ENCODE measurements around the gene LRCH3.

The LRCH3 gene

GRCh38 chr3:197791113-197791891 lies at the start of gene LRCH3:
Gene LRCH3 (plus strand): TSS chr3:197791254. CDS start chr3:197791279, 25 bp downstream.
- DNase-seq (ENCODE audit: low read depth, low spot score) = peak; percentile 63

DNA sequence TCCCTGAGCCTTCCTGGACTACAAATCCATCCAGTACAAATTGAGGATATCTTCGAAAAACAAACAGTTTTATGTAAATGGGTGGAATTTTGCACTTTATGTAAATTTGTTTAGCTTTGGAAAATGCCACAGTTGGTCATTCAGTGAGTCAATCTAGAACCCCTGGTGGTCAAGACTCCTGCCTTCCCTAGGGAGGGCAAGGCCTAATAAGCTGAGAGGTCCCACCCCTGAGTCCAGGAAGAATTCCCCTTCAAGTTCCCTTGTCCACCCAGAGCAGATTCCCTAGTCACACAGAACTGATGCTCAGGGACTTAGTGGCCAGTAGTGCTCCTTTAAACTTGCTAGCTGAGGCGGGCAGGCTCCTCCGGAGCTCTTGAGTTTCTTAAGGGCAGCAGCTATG lies 48.3 kb upstream of the LRCH3 start:
- no peak for DNase-seq (ENCODE audit: low read depth, low spot score)

GRCh38 chr3:197746209-197746608 lies 44.8 kb upstream of the LRCH3 start:
- DNase-seq (ENCODE audit: low read depth, low spot score) = no peak

GRCh38 chr3:197746801-197747237 lies 44.2 kb upstream of the LRCH3 start:
- DNase-seq (ENCODE audit: low read depth, low spot score) = no peak

- DNase-seq (ENCODE audit: low read depth, low spot score) = no peak
Measured at GRCh38 chr3:197748597-197749314, 42.3 kb upstream of the LRCH3 start.

DNA sequence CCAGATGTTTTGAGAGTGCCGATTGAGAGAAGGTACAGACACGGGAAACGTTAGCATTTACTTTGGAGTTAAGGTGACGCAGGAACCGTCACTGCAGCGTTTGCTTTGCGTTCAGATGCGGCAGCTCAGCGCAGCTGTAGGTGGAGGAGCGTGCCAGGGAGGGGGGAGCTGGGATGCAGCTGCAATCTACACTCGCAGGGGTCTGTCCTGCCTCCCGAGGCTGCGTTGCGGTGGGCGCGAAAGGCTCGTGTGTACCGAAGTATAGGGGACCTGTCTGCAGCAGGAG lies 41.8 kb upstream of the LRCH3 start:
- DNase-seq (ENCODE audit: low read depth, low spot score) = peak; percentile 32

- DNase-seq (ENCODE audit: low read depth, low spot score) = peak; percentile 54
Measured at GRCh38 chr3:197749601-197750395, 41.3 kb upstream of the LRCH3 start, which contains the start of gene FYTTD1. Gene FYTTD1 (plus strand): TSS chr3:197749883. CDS start chr3:197749972, 89 bp downstream.

- no peak for DNase-seq (ENCODE audit: low read depth, low spot score)
Measured at GRCh38 chr3:197750396-197750831, 40.6 kb upstream of the LRCH3 start.

DNA sequence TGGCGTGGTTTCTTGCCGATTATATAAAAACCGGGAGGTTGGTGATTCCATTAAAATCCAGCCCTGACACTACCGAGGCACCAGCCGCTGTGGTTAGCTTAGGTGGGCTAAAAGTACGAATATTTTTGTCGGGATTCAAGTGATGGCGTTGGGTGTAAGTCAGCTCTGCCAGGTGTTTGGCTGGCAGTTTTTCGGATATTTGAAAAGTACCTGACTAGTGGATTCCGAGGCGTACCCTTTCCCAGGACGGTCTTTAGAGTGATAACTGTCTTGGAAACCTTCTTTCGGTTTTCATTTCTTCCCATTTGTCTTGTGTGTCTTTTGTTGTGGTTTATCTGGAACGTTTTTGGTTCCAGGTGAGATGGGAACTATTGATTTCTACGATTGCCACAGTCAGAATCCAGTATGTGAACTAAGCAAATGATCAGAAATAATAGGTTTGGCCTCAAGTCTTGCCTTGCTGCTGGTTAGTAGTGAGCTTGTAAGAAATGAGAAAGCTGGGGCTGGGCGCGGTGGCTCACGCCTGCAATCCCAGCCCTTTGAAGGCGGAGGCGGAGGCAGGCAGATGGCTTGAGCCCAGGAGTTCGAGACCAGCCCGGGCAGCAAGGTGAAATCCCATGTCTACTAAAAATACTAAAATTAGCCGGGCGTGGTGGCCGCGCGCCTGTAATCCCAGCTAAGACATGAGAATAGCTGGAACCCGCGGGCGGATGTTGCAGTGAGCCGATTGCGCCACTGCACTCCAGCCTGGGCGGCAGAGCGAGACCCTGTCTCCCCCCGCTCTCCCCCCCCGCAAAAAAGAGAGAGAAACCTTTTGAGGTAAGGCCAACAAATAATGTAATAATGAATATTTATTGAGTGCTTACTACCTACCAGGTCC lies 40.0 kb upstream of the LRCH3 start:
- DNase-seq (ENCODE audit: low read depth, low spot score) = no peak

DNA sequence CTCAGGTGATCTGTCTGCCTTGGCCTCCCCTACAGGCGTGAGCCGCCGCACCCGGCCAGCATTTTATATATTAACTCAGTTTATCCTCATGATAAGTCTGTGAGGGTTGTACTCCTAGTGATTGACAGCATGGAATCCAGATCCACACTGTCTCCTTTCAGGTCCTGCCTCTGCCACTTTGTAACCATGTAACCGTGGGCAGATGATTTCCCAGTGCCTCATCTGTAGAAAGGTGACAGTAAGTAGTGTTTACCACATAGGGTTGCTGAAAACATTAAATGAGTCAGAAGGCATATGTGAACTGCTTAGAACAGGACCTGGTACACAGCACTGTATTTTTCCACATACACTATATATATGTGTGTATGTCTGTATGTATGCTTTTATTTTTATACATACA lies 38.9 kb upstream of the LRCH3 start:
- no peak for DNase-seq (ENCODE audit: low read depth, low spot score)

DNA sequence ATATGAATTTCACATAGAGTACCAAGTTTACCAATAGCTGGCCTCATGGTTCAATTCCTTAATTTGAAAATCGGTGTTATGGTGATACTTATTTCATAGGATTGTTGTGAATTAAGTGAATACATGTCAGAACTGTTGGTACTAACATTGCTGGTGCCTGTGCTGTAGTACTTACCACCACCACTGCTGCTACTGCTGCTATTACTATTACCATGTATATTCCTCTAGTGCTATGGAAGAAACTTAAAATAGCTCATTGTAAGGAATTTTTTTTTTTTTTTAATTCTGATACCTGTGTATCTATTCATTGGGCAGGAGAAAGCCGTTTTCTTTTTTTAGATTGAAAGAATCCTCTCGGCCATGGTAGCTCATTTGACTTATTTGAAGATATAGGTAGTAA lies 37.8 kb upstream of the LRCH3 start:
- no peak for DNase-seq (ENCODE audit: low read depth, low spot score)

- no peak for DNase-seq (ENCODE audit: low read depth, low spot score)
Measured at GRCh38 chr3:197756704-197757103, 34.4 kb upstream of the LRCH3 start.

- DNase-seq (ENCODE audit: low read depth, low spot score) = no peak
Measured at GRCh38 chr3:197758512-197758911, 32.5 kb upstream of the LRCH3 start.

DNA sequence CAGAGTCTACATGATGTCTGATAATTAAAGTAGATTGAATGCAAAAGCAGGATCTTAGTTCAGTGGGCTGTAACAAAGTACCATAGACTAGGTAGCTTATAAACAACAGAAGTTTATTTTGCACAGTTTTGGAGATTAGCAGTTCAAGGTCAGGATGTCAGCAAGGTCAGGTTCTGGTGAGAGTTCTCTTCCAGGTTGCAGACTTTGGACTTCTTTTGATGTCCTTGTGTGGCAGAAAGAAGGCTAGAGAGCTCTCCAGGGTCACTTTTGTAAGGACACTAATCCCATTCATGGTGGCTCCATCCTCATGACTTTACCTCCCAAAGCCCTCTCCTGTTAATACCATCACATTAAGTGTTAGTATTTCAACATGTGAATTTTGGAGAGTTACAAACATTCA lies 29.3 kb upstream of the LRCH3 start:
- no peak for DNase-seq (ENCODE audit: low read depth, low spot score)

DNA sequence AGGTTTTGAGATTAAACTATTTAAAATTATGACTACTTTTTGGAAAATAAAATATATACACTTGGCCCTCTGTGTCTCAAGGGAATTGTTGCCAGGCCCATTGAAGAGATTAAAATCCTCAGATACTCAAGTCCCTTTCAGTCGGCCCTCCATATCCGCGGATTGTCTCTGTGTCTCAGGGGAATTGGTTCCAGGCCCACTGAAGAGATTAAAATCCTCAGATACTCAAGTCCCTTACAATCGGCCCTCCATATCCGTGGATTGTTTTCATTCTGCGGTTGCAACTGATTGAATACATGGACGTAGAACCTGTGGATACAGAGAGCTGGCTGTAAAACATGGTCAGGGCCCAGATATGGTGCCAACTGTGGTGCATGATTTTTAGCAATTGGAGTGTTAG lies 15.7 kb upstream of the LRCH3 start:
- no peak for DNase-seq (ENCODE audit: low read depth, low spot score)

- DNase-seq (ENCODE audit: low read depth, low spot score) = no peak
Measured at GRCh38 chr3:197782230-197782629, 8.8 kb upstream of the LRCH3 start.

DNA sequence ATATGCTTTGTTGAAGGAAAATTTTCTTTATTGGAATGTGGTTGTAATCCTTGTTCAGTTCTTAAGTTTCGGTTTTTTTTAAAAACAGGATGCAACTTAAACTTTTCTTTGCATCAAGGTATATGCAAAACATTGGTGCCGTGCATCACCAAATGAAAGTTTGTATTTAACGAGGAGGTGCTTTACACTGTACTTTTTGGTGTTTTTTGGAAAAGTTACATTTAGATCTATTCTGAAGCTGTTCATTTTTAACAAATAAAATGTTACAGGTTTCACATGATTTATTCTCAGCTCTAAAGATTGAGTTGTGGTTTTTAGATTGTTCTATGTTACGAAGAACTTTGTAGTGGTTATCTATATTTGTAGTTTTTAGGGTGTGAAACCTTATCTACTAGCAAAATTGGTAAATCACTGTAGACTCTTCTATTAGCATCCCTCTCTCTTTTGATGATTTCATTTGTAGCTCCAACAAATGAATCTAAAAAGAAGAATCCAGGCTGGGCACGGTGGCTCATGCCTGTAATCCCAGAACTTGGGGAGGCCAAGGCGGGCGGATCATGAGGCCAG lies 7.0 kb upstream of the LRCH3 start:
- no peak for DNase-seq (ENCODE audit: low read depth, low spot score)

DNA sequence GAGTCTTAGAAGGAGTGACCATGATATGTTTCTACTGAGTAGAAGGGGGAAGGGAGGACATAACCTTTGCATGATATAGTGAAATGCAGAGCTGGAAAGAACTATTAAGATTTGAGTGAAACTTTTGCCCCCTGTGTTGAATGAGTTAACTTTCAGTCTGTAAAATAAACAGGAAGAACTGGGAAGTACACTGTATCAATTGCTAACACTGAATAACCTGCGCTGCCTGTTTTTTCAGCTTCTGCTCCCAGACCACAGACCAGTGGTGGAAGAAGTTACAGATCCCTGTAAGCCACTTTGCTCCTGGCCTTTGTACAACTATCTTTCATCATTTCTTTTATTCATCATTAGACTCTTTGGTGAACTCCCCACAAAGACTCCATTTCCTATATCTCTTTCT lies 3.6 kb upstream of the LRCH3 start:
- no peak for DNase-seq (ENCODE audit: low read depth, low spot score)

GRCh38 chr3:197789309-197789708 lies 1.7 kb upstream of the LRCH3 start:
- DNase-seq (ENCODE audit: low read depth, low spot score) = no peak

- no peak for DNase-seq (ENCODE audit: low read depth, low spot score)
Measured at GRCh38 chr3:197790033-197790432, 1.0 kb upstream of the LRCH3 start.

All from activated naive CD8-positive, alpha-beta T cell treated with anti-CD3 and anti-CD28 coated beads, Interleukin-2, amount 50 U/mL, for 16 hours (primary cell).